Stimulated activated CD8-positive, alpha-beta memory T cell treated with anti-CD3 and anti-CD28 coated beads, Interleukin-15, amount 100 ng/mL, for 1 hour (primary cell): Measurements from ENCODE around the gene ARHGAP15.
"Not testable (repeated sequence)": the region's sequence is repeated elsewhere in the genome, so short reads cannot be mapped to it uniquely, and the experiment has no call there.

Source experiments
- DNase-seq: peaks from one replicate; pipeline ENCODE4 v3.0.0-alpha.2; 2020; ENCODE audit warnings: low read depth

The ARHGAP15 gene

GRCh38 chr2:143128681-143129580, at the start of gene ARHGAP15:
ARHGAP15 (plus strand) TSS chr2:143129419.
- peak; percentile 36 for DNase-seq

- DNase-seq = no peak
Measured at GRCh38 chr2:143081616-143082015, 47.6 kb upstream of the ARHGAP15 start.

GRCh38 chr2:143083636-143084035, 45.6 kb upstream of the ARHGAP15 start:
- no peak for DNase-seq

GRCh38 chr2:143084462-143084861, 44.8 kb upstream of the ARHGAP15 start:
- no peak for DNase-seq

GRCh38 chr2:143085125-143085784, 44.0 kb upstream of the ARHGAP15 start:
- no peak for DNase-seq

GRCh38 chr2:143087033-143087432, 42.2 kb upstream of the ARHGAP15 start:
- DNase-seq = no peak

GRCh38 chr2:143088388-143088787, 40.8 kb upstream of the ARHGAP15 start:
- no peak for DNase-seq

GRCh38 chr2:143089520-143089919, 39.7 kb upstream of the ARHGAP15 start:
- DNase-seq = not testable (repeated sequence)

- DNase-seq = peak; percentile 41
Measured at GRCh38 chr2:143110758-143111428, 18.3 kb upstream of the ARHGAP15 start.

- no peak for DNase-seq
Measured at GRCh38 chr2:143117225-143117624, 12.0 kb upstream of the ARHGAP15 start.

GRCh38 chr2:143121079-143121478, 8.1 kb upstream of the ARHGAP15 start:
- DNase-seq = no peak

- DNase-seq = no peak
Measured at GRCh38 chr2:143121957-143122356, 7.3 kb upstream of the ARHGAP15 start.

- no peak for DNase-seq
Measured at GRCh38 chr2:143123911-143124310, 5.3 kb upstream of the ARHGAP15 start.

- DNase-seq = no peak
Measured at GRCh38 chr2:143124445-143124844, 4.8 kb upstream of the ARHGAP15 start.

GRCh38 chr2:143125717-143126116, 3.5 kb upstream of the ARHGAP15 start:
- DNase-seq = no peak

GRCh38 chr2:143132355-143132754, 3.1 kb downstream of the ARHGAP15 start:
- no peak for DNase-seq

GRCh38 chr2:143133783-143134182, 4.6 kb downstream of the ARHGAP15 start:
- DNase-seq = no peak

GRCh38 chr2:143138292-143138691, 9.1 kb downstream of the ARHGAP15 start:
- no peak for DNase-seq

- DNase-seq = no peak
Measured at GRCh38 chr2:143139835-143140393, 10.7 kb downstream of the ARHGAP15 start.

- no peak for DNase-seq
Measured at GRCh38 chr2:143140864-143141661, 11.8 kb downstream of the ARHGAP15 start.

- DNase-seq = no peak
Measured at GRCh38 chr2:143142598-143142997, 13.4 kb downstream of the ARHGAP15 start.
